Measurements from ENCODE around the gene CCL8. TPM values are rescaled to one million over a fixed set of nuclear protein-coding genes. Genes with fewer than 3 reads are reported as not detected.

Gene CCL8
- not detected in 5 replicates for total RNA-seq (2022; extraction: Qiagen RNA extraction; ENCODE audit: low read depth)

DNA sequence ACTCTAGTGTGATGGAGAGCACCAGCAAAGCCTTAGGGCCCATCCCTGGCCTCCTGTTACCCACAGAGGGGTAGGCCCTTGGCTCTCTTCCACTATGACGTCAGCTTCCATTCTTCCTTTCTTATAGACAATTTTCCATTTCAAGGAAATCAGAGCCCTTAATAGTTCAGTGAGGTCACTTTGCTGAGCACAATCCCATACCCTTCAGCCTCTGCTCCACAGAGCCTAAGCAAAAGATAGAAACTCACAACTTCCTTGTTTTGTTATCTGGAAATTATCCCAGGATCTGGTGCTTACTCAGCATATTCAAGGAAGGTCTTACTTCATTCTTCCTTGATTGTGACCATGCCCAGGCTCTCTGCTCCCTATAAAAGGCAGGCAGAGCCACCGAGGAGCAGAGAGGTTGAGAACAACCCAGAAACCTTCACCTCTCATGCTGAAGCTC lies at the start of gene CCL8:
Gene CCL8, plus strand, starts transcription at position 397 of the 445 bp plus-strand sequence. CDS start 67 bp downstream, outside the sequence.

DNA sequence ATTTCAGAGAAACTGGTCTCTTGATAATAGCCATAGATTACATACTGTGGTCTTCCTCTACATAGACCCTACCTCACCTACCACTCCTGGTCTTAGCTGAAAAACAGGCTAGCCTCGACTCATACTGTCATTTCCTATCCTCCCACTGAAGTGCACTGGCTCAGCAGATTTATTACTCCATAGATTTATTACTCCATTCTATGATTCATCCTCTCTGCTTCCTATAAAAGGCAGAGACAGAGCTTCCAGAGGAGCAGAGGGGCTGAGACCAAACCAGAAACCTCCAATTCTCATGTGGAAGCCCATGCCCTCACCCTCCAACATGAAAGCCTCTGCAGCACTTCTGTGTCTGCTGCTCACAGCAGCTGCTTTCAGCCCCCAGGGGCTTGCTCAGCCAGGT lies 49.3 kb upstream of the CCL8 start, which contains the start of gene CCL7:
Gene CCL7, plus strand, starts transcription at position 253 of the 400 bp plus-strand sequence. Its CDS starts 70 bp downstream, at position 323.

DNA sequence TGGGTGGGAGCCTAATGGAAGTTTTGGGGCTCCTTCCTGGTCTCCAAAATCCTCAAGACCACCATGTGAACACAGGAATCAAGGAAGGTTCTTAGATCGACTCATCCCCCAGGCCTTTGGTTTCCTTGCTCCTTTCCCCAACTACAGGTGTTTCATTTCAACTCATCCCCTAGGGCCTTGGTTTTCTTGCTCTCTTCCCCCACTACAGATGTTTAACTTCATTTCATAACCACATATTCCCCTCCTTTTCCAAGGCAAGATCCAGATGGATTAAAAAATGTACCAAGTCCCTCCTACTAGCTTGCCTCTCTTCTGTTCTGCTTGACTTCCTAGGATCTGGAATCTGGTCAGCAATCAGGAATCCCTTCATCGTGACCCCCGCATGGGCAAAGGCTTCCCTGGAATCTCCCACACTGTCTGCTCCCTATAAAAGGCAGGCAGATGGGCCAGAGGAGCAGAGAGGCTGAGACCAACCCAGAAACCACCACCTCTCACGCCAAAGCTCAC lies 33.9 kb upstream of the CCL8 start, which contains the start of gene CCL11:
Gene CCL11, plus strand, starts transcription at position 457 of the 507 bp plus-strand sequence. CDS start 67 bp downstream, outside the sequence.

DNA sequence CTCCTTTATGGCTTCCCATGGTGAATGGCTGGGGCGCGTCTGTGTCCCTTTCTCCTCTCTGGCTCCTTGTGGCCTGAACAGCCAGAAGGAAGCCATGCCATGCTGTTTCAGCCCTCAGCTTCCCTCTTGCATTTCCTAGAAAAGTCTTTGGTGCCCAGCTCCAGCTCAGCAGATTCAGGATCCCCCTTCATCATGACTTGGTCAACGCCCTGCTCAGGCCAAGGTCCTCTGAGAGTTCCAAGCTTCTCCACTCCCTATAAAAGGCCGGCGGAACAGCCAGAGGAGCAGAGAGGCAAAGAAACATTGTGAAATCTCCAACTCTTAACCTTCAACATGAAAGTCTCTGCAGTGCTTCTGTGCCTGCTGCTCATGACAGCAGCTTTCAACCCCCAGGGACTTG lies 37.0 kb downstream of the CCL8 start, which contains the start of gene CCL13:
Gene CCL13, plus strand, starts transcription at position 287 of the 400 bp plus-strand sequence. Its CDS starts 47 bp downstream, at position 334.

DNA sequence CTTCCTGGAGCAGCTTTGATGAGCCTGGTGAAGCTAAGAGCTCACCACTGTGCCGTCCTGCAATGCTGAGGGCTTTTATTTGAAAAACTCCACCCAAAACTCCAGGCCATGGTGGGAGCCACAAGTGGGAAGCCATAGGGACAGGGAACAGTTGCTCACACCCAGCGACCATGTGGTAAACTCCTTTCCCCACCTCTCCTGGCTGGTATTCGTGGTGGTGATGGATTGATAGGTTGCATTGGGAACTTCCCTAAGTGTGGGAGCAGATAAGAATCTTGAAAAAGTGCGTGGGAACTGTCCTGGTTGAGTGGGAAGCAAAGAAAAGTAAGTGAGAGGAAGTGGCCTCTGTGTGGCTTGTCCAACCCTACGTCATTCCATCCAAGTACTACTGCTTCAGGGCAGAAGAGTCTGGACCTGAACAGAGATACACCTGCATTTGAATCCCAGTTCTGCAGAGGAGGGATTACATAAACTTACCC lies 44.0 kb downstream of the CCL8 start, which contains the start of gene CCL1:
Gene CCL1, minus strand, starts transcription at position 51 of the 479 bp plus-strand sequence. CDS start 72 bp downstream, outside the sequence.

Other genes with a start within 250 kb of the CCL8 start
- 12.2 to 27.7 TPM (median 13.8 TPM) in 5 replicates for gene CCL2, start 64.2 kb upstream of the CCL8 start, total RNA-seq (2022; extraction: Qiagen RNA extraction; ENCODE audit: low read depth)
- gene CCL7, start 49.2 kb upstream of the CCL8 start, total RNA-seq (2022; extraction: Qiagen RNA extraction; ENCODE audit: low read depth): 0.65 TPM in 1 of 5 replicates, not detected in the others
- not detected in 5 replicates for gene CCL11, start 33.7 kb upstream of the CCL8 start, total RNA-seq (2022; extraction: Qiagen RNA extraction; ENCODE audit: low read depth)
- not detected in 5 replicates for gene CCL13, start 37.0 kb downstream of the CCL8 start, total RNA-seq (2022; extraction: Qiagen RNA extraction; ENCODE audit: low read depth)
- not detected in 5 replicates for gene CCL1, start 43.8 kb downstream of the CCL8 start, total RNA-seq (2022; extraction: Qiagen RNA extraction; ENCODE audit: low read depth)